Peyer's patch (tissue), 4 donors: ENCODE data around the gene USP24. TPM values are rescaled to one million over a fixed set of nuclear protein-coding genes. Genes with fewer than 3 reads are reported as not detected.

Experiments
- DNase-seq, 3 donors: peaks; one replicate each; pipeline ENCODE4 v3.0.0-alpha.2; 2017 to 2019
- H3K27ac ChIP-seq, 4 donors: fragments of 200-600 bp; sonication (generic); one replicate each; pipeline ENCODE4 v1.5.1; 2016 to 2019
- H3K27me3 ChIP-seq, 2 donors: fragments of 200-600 bp; sonication (generic); one replicate each; pipeline ENCODE4 v1.5.1; 2019
- H3K36me3 ChIP-seq, 3 donors: fragments of 200-600 bp; sonication (generic); one replicate each; pipeline ENCODE4 v1.5.1; 2016 to 2019
- H3K4me1 ChIP-seq, 4 donors: fragments of 200-600 bp; sonication (generic); one replicate each; pipeline ENCODE4 v1.5.1; 2016 to 2019
- H3K4me3 ChIP-seq, 4 donors: fragments of 200-600 bp; sonication (generic); 1 replicate in 3 of 4; 2 replicates in 1 of 4; pipeline ENCODE4 v1.5.1; 2016 to 2019; ENCODE audit warnings: mild to moderate bottlenecking in 1 of 4
- H3K9me3 ChIP-seq, 4 donors: fragments of 200-600 bp; sonication (generic); one replicate each; pipeline ENCODE4 v1.5.1; 2016 to 2019; ENCODE audit warnings: mild to moderate bottlenecking in 1 of 4
- CTCF ChIP-seq, 6 experiments: fragments of 450-650 bp in 4 of 6; fragments of 200-600 bp in 2 of 6; sonication (generic) in 1 of 6; IDR thresholded peaks; one replicate each; pipeline ENCODE4 v1.5.1; 2017 to 2019; ENCODE audit warnings: antibody characterized with exemption in 6 of 6, mild to moderate bottlenecking in 3 of 6, moderate library complexity in 1 of 6
- POLR2A ChIP-seq, 2 donors: fragments of 450-650 bp; IDR thresholded peaks; one replicate each; pipeline ENCODE4 v1.5.1; 2017; ENCODE audit warnings: antibody characterized with exemption in 2 of 2, mild to moderate bottlenecking in 2 of 2, moderate library complexity in 2 of 2
- total RNA-seq, 4 donors: library from RNA; depleted of rRNA; stranded (reverse); fragments of >200 nt; gene quantifications; one replicate each; pipeline ENCODE4 v1.1.0, GENCODE V29; 2016

Gene USP24
- total RNA-seq, 4 donors from 2014 or later: 37.1 to 130 (median 47.0) TPM

GRCh38 chr1:55185832-55186231, 29.3 kb downstream of the USP24 start:
- no peak for TF ChIP-seq POLR2A (IDR thresholded peaks at IDR 0.05)
- TF ChIP-seq CTCF (IDR thresholded peaks at IDR 0.05): no peak
- DNase-seq: no peak
- Histone ChIP-seq H3K36me3 (no peaks in the 10 kb centered on the region), H3K4me1 (no peaks in the 10 kb centered on the region), H3K27ac (no peak overlapping the region), H3K4me3 (no peak overlapping the region), H3K27me3 (no peaks in the 10 kb centered on the region), H3K9me3 (no peaks in the 10 kb centered on the region)

- TF ChIP-seq CTCF (IDR thresholded peaks at IDR 0.05): no peak
- no peak for TF ChIP-seq POLR2A (IDR thresholded peaks at IDR 0.05)
- H3K27ac ChIP-seq: no peak overlapping the region
- H3K27me3 ChIP-seq: no peaks in the 10 kb centered on the region
- DNase-seq: no peak
- H3K4me3 ChIP-seq: no peak overlapping the region
- H3K4me1 ChIP-seq: no peaks in the 10 kb centered on the region
- no peaks in the 10 kb centered on the region for H3K9me3 ChIP-seq
- no peaks in the 10 kb centered on the region for H3K36me3 ChIP-seq
Measured at GRCh38 chr1:55184859-55185258, 30.3 kb downstream of the USP24 start.

- Histone ChIP-seq H3K9me3 (no peaks in the 10 kb centered on the region), H3K27me3 (no peaks in the 10 kb centered on the region)
Measured at GRCh38 chr1:55181666-55182065, 33.5 kb downstream of the USP24 start.

GRCh38 chr1:55180075-55180670, 35.0 kb downstream of the USP24 start:
- no peaks in the 10 kb centered on the region for H3K4me1 ChIP-seq
- H3K4me3 ChIP-seq: no peak overlapping the region
- no peak overlapping the region for H3K27ac ChIP-seq
- H3K27me3 ChIP-seq: no peaks in the 10 kb centered on the region
- TF ChIP-seq POLR2A (IDR thresholded peaks at IDR 0.05) (no peak), CTCF (IDR thresholded peaks at IDR 0.05) (no peak)
- no peak for DNase-seq
- H3K36me3 ChIP-seq: peaks cover 0 to 4% (median 0%) of the 10 kb centered on the region in 3 donors
- no peaks in the 10 kb centered on the region for H3K9me3 ChIP-seq

More at GRCh38 chr1:55181666-55182065, 33.5 kb downstream of the USP24 start:
- H3K27ac ChIP-seq: no peak overlapping the region
- DNase-seq: no peak
- H3K4me1 ChIP-seq: no peaks in the 10 kb centered on the region
- no peak overlapping the region for H3K4me3 ChIP-seq
- TF ChIP-seq POLR2A (IDR thresholded peaks at IDR 0.05) (no peak), CTCF (IDR thresholded peaks at IDR 0.05) (no peak)
- H3K36me3 ChIP-seq: no peaks in the 10 kb centered on the region

GRCh38 chr1:55179177-55179835, 35.9 kb downstream of the USP24 start:
- Histone ChIP-seq H3K4me1 (no peaks in the 10 kb centered on the region), H3K27ac (no peak overlapping the region), H3K4me3 (no peak overlapping the region)

More at GRCh38 chr1:55179177-55179835, 35.9 kb downstream of the USP24 start:
- peaks cover 0 to 4% (median 0%) of the 10 kb centered on the region in 3 donors for H3K36me3 ChIP-seq
- no peak for TF ChIP-seq CTCF (IDR thresholded peaks at IDR 0.05)
- no peak for TF ChIP-seq POLR2A (IDR thresholded peaks at IDR 0.05)
- no peak for DNase-seq
- H3K9me3 ChIP-seq: no peaks in the 10 kb centered on the region
- no peaks in the 10 kb centered on the region for H3K27me3 ChIP-seq
